Mucosa of stomach (tissue), 1 donor: ENCODE results near the gene ERAL1.

Source experiments
- H3K27me3 ChIP-seq: one replicate; pipeline ENCODE4 v1.7.0; 2013; ENCODE audit warnings: mild to moderate bottlenecking, low read length; ENCODE audit not compliant: control insufficient read depth, insufficient read depth
- H3K36me3 ChIP-seq: one replicate; pipeline ENCODE4 v1.7.0; 2013; ENCODE audit warnings: low read length; ENCODE audit not compliant: control insufficient read depth, insufficient read depth
- H3K4me1 ChIP-seq: one replicate; pipeline ENCODE4 v1.7.0; 2013; ENCODE audit warnings: mild to moderate bottlenecking, low read length; ENCODE audit not compliant: control insufficient read depth, insufficient read depth
- H3K4me3 ChIP-seq: one replicate; pipeline ENCODE4 v1.7.0; 2013; ENCODE audit warnings: low read length
- H3K9ac ChIP-seq: one replicate; pipeline ENCODE4 v1.7.0; 2013; ENCODE audit warnings: mild to moderate bottlenecking, low read length, moderate library complexity
- H3K9me3 ChIP-seq: one replicate; pipeline ENCODE4 v1.7.0; 2013; ENCODE audit warnings: mild to moderate bottlenecking, low read length, moderate library complexity; ENCODE audit not compliant: control insufficient read depth
- donor health status: Pancreatic carcinoma.

ERAL1 gene

DNA sequence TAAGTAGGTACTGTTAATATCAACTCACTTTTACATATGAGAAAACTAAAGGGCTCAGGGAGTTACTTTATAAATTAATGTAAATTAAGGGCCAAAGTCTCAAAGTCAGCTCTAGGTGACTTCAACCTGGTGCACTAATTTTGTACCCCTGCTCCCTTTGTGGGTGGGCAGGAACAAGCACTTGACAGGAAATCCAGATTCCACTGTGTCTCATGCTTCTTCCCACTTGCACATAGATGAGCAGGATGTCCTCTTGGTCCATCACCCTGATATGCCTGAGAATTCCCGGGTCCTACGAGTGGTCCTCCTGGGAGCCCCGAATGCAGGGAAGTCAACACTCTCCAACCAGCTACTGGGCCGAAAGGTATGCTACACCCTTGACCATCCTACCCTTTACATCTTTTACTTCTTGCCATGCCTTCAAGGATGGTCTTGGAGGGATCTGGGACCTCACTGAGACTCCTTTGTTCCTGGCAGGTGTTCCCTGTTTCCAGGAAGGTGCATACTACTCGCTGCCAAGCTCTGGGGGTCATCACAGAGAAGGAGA is 1.3 kb downstream of the ERAL1 start:
- Histone ChIP-seq H3K36me3 (peaks cover 21% of the 10 kb centered on the region), H3K4me3 (no peak overlapping the region), H3K27me3 (no peaks in the 10 kb centered on the region), H3K9me3 (no peaks in the 10 kb centered on the region), H3K4me1 (peaks cover 10% of the 10 kb centered on the region), H3K9ac (no peak overlapping the region)

DNA sequence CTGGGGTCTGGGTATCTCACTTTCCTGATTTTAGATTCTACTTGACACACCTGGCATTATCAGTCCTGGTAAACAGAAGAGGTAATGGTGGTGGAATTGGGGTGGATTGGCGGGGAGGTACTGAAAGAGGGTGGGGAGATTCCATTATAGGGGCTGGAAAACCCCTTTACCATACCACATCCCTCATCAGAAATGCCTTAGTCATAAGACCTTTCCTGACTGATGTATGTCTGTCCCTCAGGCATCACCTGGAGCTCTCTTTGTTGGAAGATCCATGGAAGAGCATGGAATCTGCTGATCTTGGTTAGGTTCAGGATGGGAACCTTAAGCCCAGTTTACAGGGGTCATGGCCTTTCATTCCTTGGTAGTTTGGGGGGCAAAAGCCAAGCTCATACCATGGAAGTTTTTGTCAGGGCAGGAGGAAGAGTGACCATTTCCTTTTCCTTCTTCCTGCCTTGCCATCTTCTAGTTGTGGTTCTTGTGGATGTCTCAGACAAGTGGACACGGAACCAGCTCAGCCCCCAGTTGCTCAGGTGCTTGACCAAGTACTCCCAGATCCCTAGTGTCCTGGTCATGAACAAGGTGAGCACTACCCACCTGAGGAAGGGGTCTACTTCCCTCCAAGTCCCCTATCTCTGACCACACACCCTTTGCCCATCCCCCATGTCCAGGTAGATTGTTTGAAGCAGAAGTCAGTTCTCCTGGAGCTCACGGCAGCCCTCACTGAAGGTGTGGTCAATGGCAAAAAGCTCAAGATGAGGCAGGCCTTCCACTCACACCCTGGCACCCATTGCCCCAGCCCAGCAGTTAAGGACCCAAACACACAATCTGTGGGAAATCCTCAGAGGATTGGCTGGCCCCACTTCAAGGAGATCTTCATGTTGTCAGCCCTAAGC is 3.3 kb downstream of the ERAL1 start:
- H3K9me3 ChIP-seq = no peaks in the 10 kb centered on the region
- no peak overlapping the region for H3K4me3 ChIP-seq
- no peak overlapping the region for H3K9ac ChIP-seq
- H3K4me1 ChIP-seq = peaks cover 28% of the 10 kb centered on the region
- H3K27me3 ChIP-seq = no peaks in the 10 kb centered on the region
- H3K36me3 ChIP-seq = peaks cover 21% of the 10 kb centered on the region

DNA sequence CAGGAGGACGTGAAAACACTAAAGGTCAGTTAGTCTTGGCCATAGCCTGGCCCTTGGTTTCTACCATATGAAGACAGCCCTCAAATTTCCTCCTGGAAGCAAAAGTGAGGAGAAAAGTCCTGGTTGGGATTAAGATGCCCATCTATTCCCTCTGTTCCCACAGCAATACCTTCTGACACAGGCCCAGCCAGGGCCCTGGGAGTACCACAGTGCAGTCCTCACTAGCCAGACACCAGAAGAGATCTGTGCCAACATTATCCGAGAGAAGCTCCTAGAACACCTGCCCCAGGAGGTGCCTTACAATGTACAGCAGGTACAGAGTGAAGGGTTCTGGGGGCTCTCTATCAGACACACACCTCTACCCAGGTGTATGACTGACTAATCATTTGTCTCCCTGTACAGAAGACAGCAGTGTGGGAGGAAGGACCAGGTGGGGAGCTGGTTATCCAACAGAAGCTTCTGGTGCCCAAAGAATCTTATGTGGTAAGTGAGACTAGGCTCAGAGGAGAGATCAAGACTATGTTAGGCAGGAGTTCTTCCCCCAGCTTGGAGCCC is 4.1 kb downstream of the ERAL1 start:
- Histone ChIP-seq H3K36me3 (peaks cover 21% of the 10 kb centered on the region), H3K9ac (no peak overlapping the region), H3K4me3 (no peak overlapping the region)

DNA sequence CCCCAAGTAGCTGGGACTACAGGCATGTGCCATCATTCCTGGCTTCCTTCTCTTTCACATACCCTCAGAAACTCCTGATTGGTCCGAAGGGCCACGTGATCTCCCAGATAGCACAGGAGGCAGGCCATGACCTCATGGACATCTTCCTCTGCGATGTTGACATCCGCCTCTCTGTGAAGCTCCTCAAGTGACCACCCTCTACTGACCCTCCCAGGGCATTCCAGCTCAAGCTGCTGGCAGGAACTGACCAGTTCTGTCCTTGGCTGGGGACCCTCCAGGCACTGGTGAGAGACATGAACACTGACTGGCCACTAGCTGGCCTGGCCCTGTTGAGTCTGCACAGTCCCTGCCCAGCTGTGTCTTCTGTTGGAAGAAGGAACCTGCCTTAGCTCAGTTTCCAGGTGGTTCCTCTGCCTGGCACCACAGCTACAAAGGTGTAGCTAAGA is 5.6 kb downstream of the ERAL1 start:
- Histone ChIP-seq H3K9ac (peak overlapping the region; percentile 22), H3K4me1 (peaks cover 43% of the 10 kb centered on the region), H3K27me3 (no peaks in the 10 kb centered on the region), H3K4me3 (peak overlapping the region; percentile 41), H3K9me3 (no peaks in the 10 kb centered on the region), H3K36me3 (peaks cover 21% of the 10 kb centered on the region)

More for the DNA sequence above, 4.1 kb downstream of the ERAL1 start:
- Histone ChIP-seq H3K9me3 (no peaks in the 10 kb centered on the region), H3K27me3 (no peaks in the 10 kb centered on the region), H3K4me1 (peaks cover 34% of the 10 kb centered on the region)

DNA sequence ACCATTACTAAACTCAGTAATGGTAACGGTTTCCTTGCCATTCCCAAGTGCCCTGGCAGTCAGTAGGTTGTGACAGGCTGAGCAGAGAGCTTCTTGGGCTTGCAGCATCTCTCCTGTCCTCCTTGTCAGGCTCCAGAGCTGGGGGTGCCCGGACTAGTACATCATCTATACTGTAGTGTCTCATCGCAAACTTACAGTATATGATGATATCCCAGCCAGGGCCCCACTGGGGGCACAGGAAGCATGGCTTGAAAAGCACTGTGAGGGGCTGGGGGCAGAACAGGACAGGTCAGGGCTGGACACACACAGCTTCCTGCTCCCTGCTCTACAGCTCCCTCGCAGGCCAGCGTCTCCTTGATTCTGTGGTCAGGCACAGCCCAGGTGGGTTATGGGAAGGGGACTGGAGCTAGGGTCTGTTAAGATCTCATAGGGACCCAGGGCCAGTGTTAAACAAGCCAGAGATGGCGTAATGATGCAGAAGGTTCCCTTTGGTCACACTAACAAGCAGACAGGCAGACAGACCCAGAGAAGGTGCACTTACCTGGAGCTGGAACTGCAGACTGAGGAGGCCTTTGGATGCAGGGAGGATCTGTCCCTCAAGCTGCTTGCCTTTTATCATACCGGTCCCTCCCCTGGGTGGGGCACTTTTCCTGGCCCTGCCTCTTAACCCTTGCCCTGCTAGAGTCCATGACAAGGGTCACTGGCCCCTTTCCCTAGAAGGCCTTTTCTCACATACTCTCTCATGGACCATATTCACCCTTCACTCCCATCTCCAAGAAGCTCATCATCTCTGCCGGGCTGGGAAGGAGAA is 6.8 kb downstream of the ERAL1 start:
- Histone ChIP-seq H3K36me3 (peaks cover 18% of the 10 kb centered on the region), H3K9me3 (no peaks in the 10 kb centered on the region), H3K4me3 (peak overlapping the region; percentile 12), H3K9ac (peak overlapping the region; percentile 49), H3K27me3 (no peaks in the 10 kb centered on the region), H3K4me1 (peaks cover 51% of the 10 kb centered on the region)

DNA sequence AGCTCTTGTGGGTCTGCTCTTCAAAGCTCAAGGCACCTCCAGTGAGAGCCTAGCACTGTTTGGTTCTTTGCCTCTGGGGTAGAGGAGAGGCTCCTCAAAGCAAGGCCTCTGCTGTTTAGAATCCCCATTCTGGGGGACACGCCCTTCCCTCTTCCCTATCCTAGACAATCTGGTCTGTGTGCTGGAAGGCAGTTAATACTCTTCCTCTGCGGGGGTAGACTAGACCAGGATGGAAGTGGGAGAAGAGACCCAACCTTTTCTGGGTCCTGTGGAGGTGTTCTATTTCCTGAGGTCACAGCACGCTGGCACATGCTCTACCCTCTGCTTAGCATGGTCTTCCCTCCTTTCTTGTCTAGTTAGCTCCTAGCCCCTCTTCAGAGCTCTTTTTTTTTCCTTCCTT is 7.7 kb downstream of the ERAL1 start:
- H3K36me3 ChIP-seq = peaks cover 18% of the 10 kb centered on the region
- H3K9ac ChIP-seq = peak overlapping the region; percentile 49
- H3K27me3 ChIP-seq = no peaks in the 10 kb centered on the region
- no peaks in the 10 kb centered on the region for H3K9me3 ChIP-seq
- no peak overlapping the region for H3K4me3 ChIP-seq
- H3K4me1 ChIP-seq = peaks cover 59% of the 10 kb centered on the region

DNA sequence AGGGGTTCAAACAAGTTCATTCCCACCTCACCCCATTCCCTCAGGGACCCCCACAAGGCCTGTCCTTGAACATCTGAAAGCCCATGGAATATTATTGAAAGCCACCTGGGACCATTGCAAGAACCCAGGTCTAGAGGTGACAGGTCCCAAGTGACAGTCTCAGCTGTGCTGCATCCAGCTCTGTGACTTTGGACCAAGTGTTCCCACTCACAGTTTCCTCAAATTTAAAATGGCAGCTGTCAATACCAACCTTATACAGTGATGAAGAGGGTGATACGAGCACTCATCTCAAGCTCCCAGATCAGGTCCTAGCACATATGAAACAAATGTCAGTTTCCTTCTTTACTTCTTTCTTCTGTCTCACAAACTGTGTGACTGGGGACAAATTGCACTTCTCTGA is 9.1 kb downstream of the ERAL1 start:
- Histone ChIP-seq H3K4me3 (no peak overlapping the region), H3K9me3 (no peaks in the 10 kb centered on the region), H3K4me1 (peaks cover 59% of the 10 kb centered on the region), H3K36me3 (peaks cover 5% of the 10 kb centered on the region), H3K9ac (no peak overlapping the region), H3K27me3 (no peaks in the 10 kb centered on the region)

DNA sequence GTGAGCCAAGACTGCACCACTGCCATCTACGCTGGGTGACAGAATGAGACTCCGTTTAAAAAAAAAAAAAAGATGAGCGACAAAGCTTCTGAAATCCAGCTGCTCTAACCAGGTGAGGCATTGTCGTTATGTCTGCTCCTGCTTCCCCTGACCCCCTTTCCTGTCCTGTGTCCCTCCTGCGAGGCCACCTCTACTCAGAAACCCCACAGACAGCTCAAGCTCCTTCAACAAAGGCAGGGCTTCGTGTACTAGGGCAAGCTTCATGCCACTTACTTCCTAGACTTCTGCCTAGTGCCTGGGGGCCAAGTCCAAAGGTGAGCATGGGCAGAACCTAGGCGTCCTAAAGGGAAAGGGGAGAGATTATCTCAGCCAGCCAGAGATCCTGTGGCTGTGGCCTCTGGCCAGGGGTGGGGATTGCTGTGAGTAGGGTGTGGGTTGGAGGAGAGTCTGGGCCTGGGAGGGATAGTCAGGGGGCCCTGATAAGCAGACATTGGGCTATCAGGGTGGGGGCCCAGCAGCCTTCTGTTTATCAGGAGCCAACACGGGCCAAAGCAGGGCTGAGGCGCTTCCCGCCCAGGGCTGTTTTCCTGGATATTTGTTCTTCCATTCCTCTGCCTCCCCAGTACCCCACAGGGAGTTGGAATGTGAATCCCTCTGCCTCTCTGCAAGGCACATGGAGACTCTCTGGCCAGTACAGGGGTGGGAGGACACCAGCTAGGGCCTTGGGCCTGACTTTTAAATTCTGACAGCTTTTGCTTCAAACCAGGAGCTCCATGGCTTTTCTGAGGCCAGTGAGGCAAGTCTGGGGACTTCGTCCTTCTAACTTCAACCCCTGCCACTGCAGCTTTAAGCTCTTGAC is 10.4 kb downstream of the ERAL1 start:
- Histone ChIP-seq H3K4me3 (no peak overlapping the region), H3K36me3 (peaks cover 3% of the 10 kb centered on the region), H3K9ac (peak overlapping the region; percentile 60)

DNA sequence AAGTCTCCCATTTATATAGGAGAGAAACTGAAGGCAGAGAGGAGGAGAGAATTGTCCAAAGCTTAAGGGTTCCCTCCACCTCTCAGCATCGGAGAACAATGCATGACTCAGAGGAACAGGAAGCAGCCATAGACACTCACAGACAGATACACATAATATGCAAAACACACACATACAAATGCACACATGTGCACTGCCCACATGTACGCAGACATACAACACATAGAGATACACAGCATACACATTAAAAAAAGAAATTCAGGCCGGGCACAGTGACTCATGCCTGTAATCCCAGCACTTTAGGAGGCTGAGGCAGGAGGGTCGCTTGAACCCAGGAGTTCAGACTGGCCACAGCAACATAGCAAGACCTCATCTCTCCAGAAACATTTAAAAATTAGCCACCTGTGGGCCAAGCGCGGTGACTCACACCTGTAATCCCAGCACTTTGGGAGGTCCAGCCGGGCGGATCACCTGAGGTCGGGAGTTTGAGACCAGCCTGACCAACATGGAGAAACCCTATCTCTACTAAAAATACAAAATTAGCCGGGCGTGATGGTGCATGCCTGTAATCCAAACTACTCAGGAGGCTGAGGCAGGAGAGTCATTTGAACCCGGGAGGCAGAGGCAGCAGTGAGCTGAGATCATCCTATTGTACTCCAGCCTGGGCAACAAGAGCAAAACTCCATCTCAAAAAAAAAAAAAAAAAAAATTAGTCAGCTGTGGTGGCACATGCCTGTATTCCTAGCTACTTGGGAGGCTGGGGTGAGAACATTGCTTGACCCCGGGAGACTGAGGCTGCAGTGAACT is 11.3 kb downstream of the ERAL1 start:
- no peaks in the 10 kb centered on the region for H3K9me3 ChIP-seq
- H3K9ac ChIP-seq = no peak overlapping the region
- no peak overlapping the region for H3K4me3 ChIP-seq
- no peaks in the 10 kb centered on the region for H3K27me3 ChIP-seq
- H3K36me3 ChIP-seq = no peaks in the 10 kb centered on the region
- H3K4me1 ChIP-seq = peaks cover 61% of the 10 kb centered on the region

More for the DNA sequence above, 10.4 kb downstream of the ERAL1 start:
- no peaks in the 10 kb centered on the region for H3K9me3 ChIP-seq
- H3K27me3 ChIP-seq = no peaks in the 10 kb centered on the region
- H3K4me1 ChIP-seq = peaks cover 59% of the 10 kb centered on the region

DNA sequence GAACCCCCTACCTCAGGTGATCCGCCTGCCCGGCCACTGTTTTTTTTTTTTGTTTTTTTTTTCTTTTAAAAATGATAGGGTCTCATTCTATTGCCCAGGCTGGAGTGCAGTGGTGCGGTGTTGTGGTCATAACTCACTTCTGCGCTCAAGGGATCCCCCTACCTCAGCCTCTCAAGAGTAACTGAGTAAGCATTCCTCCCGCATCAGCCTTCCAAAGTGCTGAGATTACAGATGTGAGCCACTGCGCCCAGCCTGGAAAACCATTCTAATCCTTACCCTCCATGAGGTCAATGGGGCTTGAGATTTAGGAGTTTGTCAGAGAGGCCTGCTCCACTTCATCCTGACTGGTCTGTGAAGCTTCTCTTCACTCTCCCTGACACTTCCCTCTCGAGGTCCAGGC is 12.5 kb downstream of the ERAL1 start:
- Histone ChIP-seq H3K9ac (no peak overlapping the region), H3K36me3 (no peaks in the 10 kb centered on the region), H3K4me1 (peaks cover 52% of the 10 kb centered on the region), H3K9me3 (no peaks in the 10 kb centered on the region), H3K27me3 (no peaks in the 10 kb centered on the region), H3K4me3 (no peak overlapping the region)
